GM23338 (cell line): ENCODE data around the gene OR8D4.
"Not testable (repeated sequence)": the region's sequence is repeated elsewhere in the genome, so short reads cannot be mapped to it uniquely, and the experiment has no call there.

ENCODE experiments used
- CREB1 ChIP-seq: fragments of 250-450 bp; sonication (Bioruptor Pico); IDR thresholded peaks from 2 replicates; pipeline ENCODE4 v1.5.0; 2020; ENCODE audit warnings: low read depth, mild to moderate bottlenecking, moderate library complexity
- EZH2 ChIP-seq: fragments of 200-600 bp; sonication (generic); IDR thresholded peaks from one replicate; pipeline ENCODE4 v1.8.0; 2017; ENCODE audit warnings: antibody characterized with exemption, mild to moderate bottlenecking, low read depth; ENCODE audit not compliant: unreplicated experiment
- POLR2AphosphoS5 ChIP-seq: IDR thresholded peaks from 2 replicates; pipeline ENCODE4 v1.6.1; 2016; ENCODE audit warnings: antibody characterized with exemption, low read depth
- REST ChIP-seq: IDR thresholded peaks from one replicate; pipeline ENCODE4 v1.6.1; 2018; ENCODE audit warnings: antibody characterized with exemption; ENCODE audit not compliant: unreplicated experiment
- TF ChIP-seq, protein P1 (sequence below), 2 experiments: fragments of 200-600 bp in 1 of 2; sonication (generic) in 1 of 2; conservative IDR thresholded peaks; 2 replicates each; pipeline versions ENCODE4 v1.5.1 to v1.6.1; 2016 to 2017; ENCODE audit warnings: antibody characterized with exemption in 2 of 2, low read depth in 2 of 2, mild to moderate bottlenecking in 2 of 2, moderate library complexity in 1 of 2

- TF ChIP-seq, protein P1, sequence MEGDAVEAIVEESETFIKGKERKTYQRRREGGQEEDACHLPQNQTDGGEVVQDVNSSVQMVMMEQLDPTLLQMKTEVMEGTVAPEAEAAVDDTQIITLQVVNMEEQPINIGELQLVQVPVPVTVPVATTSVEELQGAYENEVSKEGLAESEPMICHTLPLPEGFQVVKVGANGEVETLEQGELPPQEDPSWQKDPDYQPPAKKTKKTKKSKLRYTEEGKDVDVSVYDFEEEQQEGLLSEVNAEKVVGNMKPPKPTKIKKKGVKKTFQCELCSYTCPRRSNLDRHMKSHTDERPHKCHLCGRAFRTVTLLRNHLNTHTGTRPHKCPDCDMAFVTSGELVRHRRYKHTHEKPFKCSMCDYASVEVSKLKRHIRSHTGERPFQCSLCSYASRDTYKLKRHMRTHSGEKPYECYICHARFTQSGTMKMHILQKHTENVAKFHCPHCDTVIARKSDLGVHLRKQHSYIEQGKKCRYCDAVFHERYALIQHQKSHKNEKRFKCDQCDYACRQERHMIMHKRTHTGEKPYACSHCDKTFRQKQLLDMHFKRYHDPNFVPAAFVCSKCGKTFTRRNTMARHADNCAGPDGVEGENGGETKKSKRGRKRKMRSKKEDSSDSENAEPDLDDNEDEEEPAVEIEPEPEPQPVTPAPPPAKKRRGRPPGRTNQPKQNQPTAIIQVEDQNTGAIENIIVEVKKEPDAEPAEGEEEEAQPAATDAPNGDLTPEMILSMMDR (conservative IDR thresholded peaks at IDR 0.05; ENCODE audit: low read depth in 2 of 2) = not testable (repeated sequence)
- not testable (repeated sequence) for TF ChIP-seq POLR2AphosphoS5; EZH2; REST; CREB1 (CRISPR knock-in tag)
Observed at GRCh38 chr11:123867795-123868194, 34.2 kb upstream of the OR8D4 start.
